ENCODE measurements around the gene AIFM2.

AIFM2 gene

DNA sequence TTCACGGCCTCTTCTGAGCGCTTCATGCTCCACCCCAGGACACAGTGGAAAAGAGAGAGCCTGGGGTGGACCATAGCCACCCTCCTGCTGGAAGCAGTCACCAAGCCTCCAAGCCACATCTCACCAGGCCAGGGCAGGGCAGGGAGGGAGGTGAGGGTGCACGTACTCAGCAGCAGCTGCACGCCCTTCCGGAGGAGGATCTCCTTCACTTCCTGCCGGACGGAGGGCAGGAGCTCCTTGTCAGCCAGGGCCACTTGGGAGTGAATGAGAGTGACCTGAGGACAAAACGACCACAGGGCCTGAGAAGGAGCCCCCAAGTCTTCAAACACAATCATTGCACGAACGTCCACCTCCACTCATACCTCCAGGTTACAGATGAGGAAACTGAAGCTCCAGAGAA lies 15.0 kb downstream of the AIFM2 start:
- Histone ChIP-seq H2AFZ (ENCODE audit: low read length) (no peak overlapping the region), H4K20me1 (ENCODE audit: insufficient read depth, low read length) (no peaks in the 10 kb centered on the region), H3F3A (ENCODE audit: insufficient read depth, low read length) (no peaks in the 10 kb centered on the region), H3K27me3 (replicated peaks; ENCODE audit: insufficient read depth, low read length) (no peaks in the 10 kb centered on the region), H3K4me1 (ENCODE audit: low read length) (no peaks in the 10 kb centered on the region), H3K36me3 (replicated peaks; ENCODE audit: insufficient read depth, low read length) (no peaks in the 10 kb centered on the region), H3K9ac (ENCODE audit: low read length) (no peak overlapping the region), H3K79me2 (ENCODE audit: low read length) (no peaks in the 10 kb centered on the region), H3K9me2 (replicated peaks; ENCODE audit: insufficient read depth, low read length) (no peaks in the 10 kb centered on the region), H3K27ac (ENCODE audit: low read length) (no peak overlapping the region), H3K4me3 (ENCODE audit: low read length) (no peak overlapping the region), H3K9me3 (replicated peaks; ENCODE audit: insufficient read depth, low read length) (no peaks in the 10 kb centered on the region), H3K4me2 (ENCODE audit: low read depth, low read length) (no peak overlapping the region)
- DNase-seq, result no peak
- TF ChIP-seq EZH2phosphoT487 (IDR thresholded peaks at IDR 0.05; ENCODE audit: low read length) (no peak), EZH2 (optimal IDR thresholded peaks at IDR 0.05; ENCODE audit: low read depth, low read length) (no peak)
- TF ChIP-seq, protein P1, sequence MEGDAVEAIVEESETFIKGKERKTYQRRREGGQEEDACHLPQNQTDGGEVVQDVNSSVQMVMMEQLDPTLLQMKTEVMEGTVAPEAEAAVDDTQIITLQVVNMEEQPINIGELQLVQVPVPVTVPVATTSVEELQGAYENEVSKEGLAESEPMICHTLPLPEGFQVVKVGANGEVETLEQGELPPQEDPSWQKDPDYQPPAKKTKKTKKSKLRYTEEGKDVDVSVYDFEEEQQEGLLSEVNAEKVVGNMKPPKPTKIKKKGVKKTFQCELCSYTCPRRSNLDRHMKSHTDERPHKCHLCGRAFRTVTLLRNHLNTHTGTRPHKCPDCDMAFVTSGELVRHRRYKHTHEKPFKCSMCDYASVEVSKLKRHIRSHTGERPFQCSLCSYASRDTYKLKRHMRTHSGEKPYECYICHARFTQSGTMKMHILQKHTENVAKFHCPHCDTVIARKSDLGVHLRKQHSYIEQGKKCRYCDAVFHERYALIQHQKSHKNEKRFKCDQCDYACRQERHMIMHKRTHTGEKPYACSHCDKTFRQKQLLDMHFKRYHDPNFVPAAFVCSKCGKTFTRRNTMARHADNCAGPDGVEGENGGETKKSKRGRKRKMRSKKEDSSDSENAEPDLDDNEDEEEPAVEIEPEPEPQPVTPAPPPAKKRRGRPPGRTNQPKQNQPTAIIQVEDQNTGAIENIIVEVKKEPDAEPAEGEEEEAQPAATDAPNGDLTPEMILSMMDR (IDR thresholded peaks at IDR 0.05; ENCODE audit: low read length), result no peak

DNA sequence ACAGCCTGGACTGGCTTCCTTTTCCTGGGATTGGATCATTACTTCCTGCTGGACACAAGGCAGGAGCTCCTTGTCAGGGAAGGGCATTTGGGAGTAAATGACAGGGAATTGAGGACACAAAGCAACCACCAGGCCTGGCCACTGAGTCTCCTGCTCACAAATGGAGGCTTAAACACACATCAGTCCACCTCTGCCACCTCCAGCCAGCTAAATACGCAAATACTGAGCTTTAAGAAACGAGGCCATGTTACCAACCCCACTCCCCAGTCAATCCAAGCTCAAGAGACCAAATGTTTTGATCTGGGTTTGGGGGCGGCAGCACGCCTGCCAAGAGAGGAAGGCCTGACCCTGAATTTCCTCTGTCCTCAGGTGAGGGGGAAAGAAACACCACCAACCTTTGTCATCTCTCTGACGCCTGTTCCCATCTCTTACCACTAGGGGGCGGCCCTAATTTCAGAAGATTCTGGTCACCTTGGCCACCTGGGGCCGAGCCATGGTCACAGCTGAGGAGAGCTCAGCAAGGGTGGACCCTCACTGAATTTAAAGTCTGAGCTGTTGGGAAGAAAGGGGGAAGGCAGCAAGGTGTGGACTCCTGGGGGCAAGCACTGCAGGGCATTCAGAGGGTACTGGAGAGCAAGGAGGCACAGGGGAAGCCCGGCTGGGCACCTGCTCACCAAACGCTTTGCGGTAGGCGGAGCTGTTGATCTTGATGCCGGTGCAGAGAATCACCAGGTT lies 16.5 kb downstream of the AIFM2 start:
- H3K27ac ChIP-seq (ENCODE audit: low read length), result no peak overlapping the region
- H3K9me3 ChIP-seq (replicated peaks; ENCODE audit: insufficient read depth, low read length), result no peaks in the 10 kb centered on the region
- no peaks in the 10 kb centered on the region for H3K9me2 ChIP-seq (replicated peaks; ENCODE audit: insufficient read depth, low read length)
- no peaks in the 10 kb centered on the region for H3K4me1 ChIP-seq (ENCODE audit: low read length)
- no peaks in the 10 kb centered on the region for H3F3A ChIP-seq (ENCODE audit: insufficient read depth, low read length)
- H3K4me3 ChIP-seq (ENCODE audit: low read length), result no peak overlapping the region
- H3K36me3 ChIP-seq (replicated peaks; ENCODE audit: insufficient read depth, low read length), result no peaks in the 10 kb centered on the region
- no peak overlapping the region for H2AFZ ChIP-seq (ENCODE audit: low read length)
- DNase-seq, result peak; percentile 47
- no peaks in the 10 kb centered on the region for H3K27me3 ChIP-seq (replicated peaks; ENCODE audit: insufficient read depth, low read length)
- H3K79me2 ChIP-seq (ENCODE audit: low read length), result no peaks in the 10 kb centered on the region
- H3K9ac ChIP-seq (ENCODE audit: low read length), result no peak overlapping the region
- TF ChIP-seq, protein P1 (IDR thresholded peaks at IDR 0.05; ENCODE audit: low read length), result peak; percentile 93
- no peak for TF ChIP-seq EZH2 (optimal IDR thresholded peaks at IDR 0.05; ENCODE audit: low read depth, low read length)
- no peak for TF ChIP-seq EZH2phosphoT487 (IDR thresholded peaks at IDR 0.05; ENCODE audit: low read length)
- H4K20me1 ChIP-seq (ENCODE audit: insufficient read depth, low read length), result no peaks in the 10 kb centered on the region
- no peak overlapping the region for H3K4me2 ChIP-seq (ENCODE audit: low read depth, low read length)

DNA sequence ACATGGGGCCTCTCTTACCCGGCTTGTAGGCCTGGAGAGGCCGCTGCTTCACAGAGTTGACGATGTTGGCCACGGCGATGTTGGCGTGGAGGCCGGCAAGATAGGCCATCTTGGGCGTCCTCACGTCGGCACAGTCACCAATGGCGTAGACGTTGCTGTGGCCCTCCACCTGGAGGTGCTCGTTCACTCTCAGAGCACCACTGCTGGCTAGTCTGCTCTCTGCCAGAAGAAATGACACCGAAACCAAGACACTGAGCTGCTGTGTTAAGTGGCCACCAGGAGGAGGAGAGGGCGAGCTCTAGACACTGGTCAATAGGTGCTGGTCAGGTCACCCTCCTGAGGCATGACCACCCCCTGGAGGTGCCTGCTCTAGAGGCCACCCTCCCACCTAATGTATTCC lies 17.7 kb downstream of the AIFM2 start:
- Histone ChIP-seq H3K27me3 (replicated peaks; ENCODE audit: insufficient read depth, low read length) (no peaks in the 10 kb centered on the region), H3F3A (ENCODE audit: insufficient read depth, low read length) (no peaks in the 10 kb centered on the region), H3K4me3 (ENCODE audit: low read length) (no peak overlapping the region), H3K9ac (ENCODE audit: low read length) (no peak overlapping the region), H3K4me1 (ENCODE audit: low read length) (no peaks in the 10 kb centered on the region), H3K27ac (ENCODE audit: low read length) (no peak overlapping the region), H3K79me2 (ENCODE audit: low read length) (no peaks in the 10 kb centered on the region), H3K4me2 (ENCODE audit: low read depth, low read length) (no peak overlapping the region), H3K9me3 (replicated peaks; ENCODE audit: insufficient read depth, low read length) (no peaks in the 10 kb centered on the region), H2AFZ (ENCODE audit: low read length) (no peak overlapping the region), H3K9me2 (replicated peaks; ENCODE audit: insufficient read depth, low read length) (no peaks in the 10 kb centered on the region), H3K36me3 (replicated peaks; ENCODE audit: insufficient read depth, low read length) (no peaks in the 10 kb centered on the region), H4K20me1 (ENCODE audit: insufficient read depth, low read length) (no peaks in the 10 kb centered on the region)
- DNase-seq, result no peak
- TF ChIP-seq, protein P1 (IDR thresholded peaks at IDR 0.05; ENCODE audit: low read length), result no peak
- TF ChIP-seq EZH2phosphoT487 (IDR thresholded peaks at IDR 0.05; ENCODE audit: low read length) (no peak), EZH2 (optimal IDR thresholded peaks at IDR 0.05; ENCODE audit: low read depth, low read length) (no peak)
